HG03135 (cell line): ENCODE measurements around the gene COL15A1.
"Not testable (repeated sequence)": the region's sequence is repeated elsewhere in the genome, so short reads cannot be mapped to it uniquely, and the experiment has no call there.

Experiments
- ATAC-seq: cut with Tn5 transposase; IDR thresholded peaks from one replicate; pipeline ENCODE4 v1.9.1; 2021; ENCODE audit warnings: mild to moderate bottlenecking, moderate library complexity; ENCODE audit not compliant: unreplicated experiment

The COL15A1 gene

GRCh38 chr9:99074902-99075245 lies 131.2 kb downstream of the COL15A1 start:
- ATAC-seq, result no peak

GRCh38 chr9:99075246-99075912 lies 131.7 kb downstream of the COL15A1 start:
- no peak for ATAC-seq

GRCh38 chr9:99076030-99076429 lies 132.3 kb downstream of the COL15A1 start:
- no peak for ATAC-seq

- ATAC-seq, result no peak
Measured at GRCh38 chr9:99076483-99077171, 132.9 kb downstream of the COL15A1 start.

GRCh38 chr9:99078717-99079116 lies 135.0 kb downstream of the COL15A1 start:
- ATAC-seq, result no peak

- ATAC-seq, result no peak
Measured at GRCh38 chr9:99079542-99079941, 135.8 kb downstream of the COL15A1 start.

- no peak for ATAC-seq
Measured at GRCh38 chr9:99083051-99083450, 139.3 kb downstream of the COL15A1 start.

- ATAC-seq, result no peak
Measured at GRCh38 chr9:99085949-99086948, 142.5 kb downstream of the COL15A1 start.

- ATAC-seq, result no peak
Measured at GRCh38 chr9:99087462-99087861, 143.8 kb downstream of the COL15A1 start.

- no peak for ATAC-seq
Measured at GRCh38 chr9:99090336-99091130, 146.8 kb downstream of the COL15A1 start.

GRCh38 chr9:99092643-99093491 lies 149.2 kb downstream of the COL15A1 start:
- no peak for ATAC-seq

- ATAC-seq, result no peak
Measured at GRCh38 chr9:99093492-99093791, 149.7 kb downstream of the COL15A1 start.

- ATAC-seq, result no peak
Measured at GRCh38 chr9:99095565-99095964, 151.9 kb downstream of the COL15A1 start.

- no peak for ATAC-seq
Measured at GRCh38 chr9:99096409-99096808, 152.7 kb downstream of the COL15A1 start.

- ATAC-seq, result not testable (repeated sequence)
Measured at GRCh38 chr9:99099806-99100585, 156.3 kb downstream of the COL15A1 start.

- ATAC-seq, result no peak
Measured at GRCh38 chr9:99101271-99101670, 157.6 kb downstream of the COL15A1 start.

GRCh38 chr9:99101812-99102211 lies 158.1 kb downstream of the COL15A1 start:
- no peak for ATAC-seq

GRCh38 chr9:99103054-99103895 lies 159.6 kb downstream of the COL15A1 start:
- ATAC-seq, result no peak
